Progenitor cell of endocrine pancreas (in vitro differentiated cells): ENCODE measurements around the gene ZSCAN32. TPM values are rescaled to one million over a fixed set of nuclear protein-coding genes. Genes with fewer than 3 reads are reported as not detected.

Experiments used
- DNase-seq: peaks from one replicate; pipeline ENCODE4 v3.0.0; 2021; ENCODE audit warnings: low spot score; ENCODE audit not compliant: unreplicated experiment
- H3K27ac Mint-ChIP-seq: 2 replicates; pipeline ENCODE4 v1.8.0; 2021; ENCODE audit warnings: mild to moderate bottlenecking, moderate library complexity, mixed read lengths
- H3K27me3 Mint-ChIP-seq: 2 replicates; pipeline ENCODE4 v1.8.0; 2021; ENCODE audit warnings: mixed read lengths
- H3K36me3 Mint-ChIP-seq: 2 replicates; pipeline ENCODE4 v1.8.0; 2022; ENCODE audit warnings: mixed read lengths; ENCODE audit not compliant: insufficient read depth
- H3K4me1 Mint-ChIP-seq: 2 replicates; pipeline ENCODE4 v1.8.0; 2021; ENCODE audit warnings: low read depth, mixed read lengths
- H3K4me3 Mint-ChIP-seq: 2 replicates; pipeline ENCODE4 v1.8.0; 2021; ENCODE audit warnings: low read depth, mild to moderate bottlenecking, moderate library complexity, mixed read lengths
- H3K9me3 Mint-ChIP-seq: 2 replicates; pipeline ENCODE4 v1.8.0; 2021; ENCODE audit warnings: low read depth, mixed read lengths
- total RNA-seq: library from RNA; stranded (reverse); gene quantifications from 2 replicates; pipeline ENCODE4 v1.2.1, GENCODE V29; 2021
- TF ChIP-seq, protein P1 (sequence below): fragments of 200-600 bp; sonication (generic); IDR thresholded peaks from one replicate; pipeline ENCODE4 v1.5.0; 2021; ENCODE audit warnings: antibody characterized with exemption, mild to moderate bottlenecking; ENCODE audit not compliant: unreplicated experiment

The ZSCAN32 gene
- total RNA-seq, 1 donor from 2014 or later = 21.3 TPM

DNA sequence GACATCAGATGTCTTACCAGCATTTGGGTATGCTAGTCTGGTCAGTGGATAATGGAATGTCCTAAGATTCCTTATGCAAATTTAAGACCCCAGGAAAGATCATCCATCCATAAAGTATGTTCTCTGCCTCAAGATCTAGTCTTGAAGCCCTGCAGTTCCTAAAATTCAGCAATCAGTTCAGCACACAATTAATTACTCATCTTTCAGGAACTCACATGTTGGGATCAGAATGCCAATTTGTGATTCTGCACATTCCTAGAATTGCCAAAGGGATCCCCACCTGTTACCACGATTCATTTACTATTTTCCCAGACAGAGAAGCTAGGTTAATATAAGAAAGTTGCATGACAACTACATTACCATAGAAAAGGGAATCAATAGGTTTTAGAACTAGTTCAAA, 41.9 kb downstream of the ZSCAN32 start:
- TF ChIP-seq, protein P1, sequence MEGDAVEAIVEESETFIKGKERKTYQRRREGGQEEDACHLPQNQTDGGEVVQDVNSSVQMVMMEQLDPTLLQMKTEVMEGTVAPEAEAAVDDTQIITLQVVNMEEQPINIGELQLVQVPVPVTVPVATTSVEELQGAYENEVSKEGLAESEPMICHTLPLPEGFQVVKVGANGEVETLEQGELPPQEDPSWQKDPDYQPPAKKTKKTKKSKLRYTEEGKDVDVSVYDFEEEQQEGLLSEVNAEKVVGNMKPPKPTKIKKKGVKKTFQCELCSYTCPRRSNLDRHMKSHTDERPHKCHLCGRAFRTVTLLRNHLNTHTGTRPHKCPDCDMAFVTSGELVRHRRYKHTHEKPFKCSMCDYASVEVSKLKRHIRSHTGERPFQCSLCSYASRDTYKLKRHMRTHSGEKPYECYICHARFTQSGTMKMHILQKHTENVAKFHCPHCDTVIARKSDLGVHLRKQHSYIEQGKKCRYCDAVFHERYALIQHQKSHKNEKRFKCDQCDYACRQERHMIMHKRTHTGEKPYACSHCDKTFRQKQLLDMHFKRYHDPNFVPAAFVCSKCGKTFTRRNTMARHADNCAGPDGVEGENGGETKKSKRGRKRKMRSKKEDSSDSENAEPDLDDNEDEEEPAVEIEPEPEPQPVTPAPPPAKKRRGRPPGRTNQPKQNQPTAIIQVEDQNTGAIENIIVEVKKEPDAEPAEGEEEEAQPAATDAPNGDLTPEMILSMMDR = no peak
- DNase-seq = no peak
- H3K4me3 Mint-ChIP-seq = no peak overlapping the region
- H3K9me3 Mint-ChIP-seq = peaks cover 25% of the 10 kb centered on the region
- H3K27me3 Mint-ChIP-seq = peaks cover 14% of the 10 kb centered on the region
- no peaks in the 10 kb centered on the region for H3K4me1 Mint-ChIP-seq
- H3K36me3 Mint-ChIP-seq = peaks cover 2% of the 10 kb centered on the region
- H3K27ac Mint-ChIP-seq = no peak overlapping the region

DNA sequence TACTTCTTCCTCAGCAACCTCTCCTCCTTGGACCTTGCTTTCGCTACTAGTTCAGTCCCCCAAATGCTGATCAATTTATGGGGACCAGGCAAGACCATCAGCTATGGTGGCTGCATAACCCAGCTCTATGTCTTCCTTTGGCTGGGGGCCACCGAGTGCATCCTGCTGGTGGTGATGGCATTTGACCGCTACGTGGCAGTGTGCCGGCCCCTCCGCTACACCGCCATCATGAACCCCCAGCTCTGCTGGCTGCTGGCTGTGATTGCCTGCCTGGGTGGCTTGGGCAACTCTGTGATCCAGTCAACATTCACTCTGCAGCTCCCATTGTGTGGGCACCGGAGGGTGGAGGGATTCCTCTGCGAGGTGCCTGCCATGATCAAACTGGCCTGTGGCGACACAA, 44.7 kb downstream of the ZSCAN32 start:
- Mint-ChIP-seq H3K27ac (no peak overlapping the region), H3K9me3 (peaks cover 22% of the 10 kb centered on the region), H3K4me3 (no peak overlapping the region), H3K4me1 (no peaks in the 10 kb centered on the region), H3K36me3 (peaks cover 2% of the 10 kb centered on the region), H3K27me3 (peaks cover 14% of the 10 kb centered on the region)
- no peak for DNase-seq
- TF ChIP-seq, protein P1 = no peak

GRCh38 chr16:3355589-3355988, 45.2 kb downstream of the ZSCAN32 start, which contains the start of gene OR2C1:
Gene OR2C1, plus strand, starts transcription at chr16:3355889. Its CDS starts 52 bp downstream, at chr16:3355941.
- no peak within 1 kb of the TSS for H3K4me3 Mint-ChIP-seq
- no peak within 1 kb of the TSS for H3K27ac Mint-ChIP-seq

GRCh38 chr16:3349175-3349574, 51.6 kb downstream of the ZSCAN32 start:
- H3K4me3 Mint-ChIP-seq = no peak overlapping the region
- H3K27ac Mint-ChIP-seq = no peak overlapping the region
- no peaks in the 10 kb centered on the region for H3K36me3 Mint-ChIP-seq
- TF ChIP-seq, protein P1 = no peak
- peaks cover 5% of the 10 kb centered on the region for H3K4me1 Mint-ChIP-seq
- peaks cover 8% of the 10 kb centered on the region for H3K9me3 Mint-ChIP-seq
- H3K27me3 Mint-ChIP-seq = peaks cover 3% of the 10 kb centered on the region
- DNase-seq = no peak

More at GRCh38 chr16:3355589-3355988, 45.2 kb downstream of the ZSCAN32 start, which contains the start of gene OR2C1:
- no peaks in the 10 kb centered on the region for H3K4me1 Mint-ChIP-seq
- H3K36me3 Mint-ChIP-seq = peaks cover 2% of the 10 kb centered on the region
- peaks cover 22% of the 10 kb centered on the region for H3K9me3 Mint-ChIP-seq
- TF ChIP-seq, protein P1 = no peak
- no peak for DNase-seq
- H3K27me3 Mint-ChIP-seq = peaks cover 11% of the 10 kb centered on the region

GRCh38 chr16:3348547-3349167, 52.1 kb downstream of the ZSCAN32 start:
- Mint-ChIP-seq H3K27ac (peak overlapping the region; percentile 16), H3K27me3 (peaks cover 3% of the 10 kb centered on the region), H3K4me3 (no peak overlapping the region), H3K9me3 (peaks cover 7% of the 10 kb centered on the region), H3K36me3 (no peaks in the 10 kb centered on the region), H3K4me1 (peaks cover 5% of the 10 kb centered on the region)
- DNase-seq = no peak
- TF ChIP-seq, protein P1 = no peak
